ENCODE measurements around the gene ADIPOR2. TPM values are rescaled to one million over a fixed set of nuclear protein-coding genes. Genes with fewer than 3 reads are reported as not detected.
A peak's percentile ranks its signal among the peaks of the same experiment; 100 is the strongest.
"Not testable (repeated sequence)": the region's sequence is repeated elsewhere in the genome, so short reads cannot be mapped to it uniquely, and the experiment has no call there.

ADIPOR2 gene
- total and polyA plus RNA-seq, 9 donors, result 21.5 to 91.8 (median 42.0) TPM

DNA sequence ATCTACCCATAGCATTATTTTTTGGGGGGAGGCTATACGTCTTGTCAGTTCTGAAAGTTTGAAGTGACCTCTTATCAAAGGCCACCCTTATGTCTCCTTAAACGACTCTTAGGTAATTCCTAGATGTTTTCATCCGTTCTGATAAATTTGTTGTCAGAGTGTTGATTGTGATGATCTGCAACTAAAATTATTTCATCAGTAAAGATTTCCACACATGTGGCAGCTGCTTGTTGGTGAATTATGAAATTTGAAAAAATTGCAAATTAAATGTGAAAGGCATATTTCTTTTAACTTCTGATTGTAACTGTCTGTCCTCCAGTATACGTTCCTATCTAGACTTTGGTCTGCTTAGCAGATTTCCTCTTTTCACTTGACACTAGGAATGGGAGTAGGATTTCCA lies 1.4 kb downstream of the ADIPOR2 start:
- peak overlapping the region; percentile 100 for H3K4me3 ChIP-seq
- H3K27ac ChIP-seq, result no peak overlapping the region

DNA sequence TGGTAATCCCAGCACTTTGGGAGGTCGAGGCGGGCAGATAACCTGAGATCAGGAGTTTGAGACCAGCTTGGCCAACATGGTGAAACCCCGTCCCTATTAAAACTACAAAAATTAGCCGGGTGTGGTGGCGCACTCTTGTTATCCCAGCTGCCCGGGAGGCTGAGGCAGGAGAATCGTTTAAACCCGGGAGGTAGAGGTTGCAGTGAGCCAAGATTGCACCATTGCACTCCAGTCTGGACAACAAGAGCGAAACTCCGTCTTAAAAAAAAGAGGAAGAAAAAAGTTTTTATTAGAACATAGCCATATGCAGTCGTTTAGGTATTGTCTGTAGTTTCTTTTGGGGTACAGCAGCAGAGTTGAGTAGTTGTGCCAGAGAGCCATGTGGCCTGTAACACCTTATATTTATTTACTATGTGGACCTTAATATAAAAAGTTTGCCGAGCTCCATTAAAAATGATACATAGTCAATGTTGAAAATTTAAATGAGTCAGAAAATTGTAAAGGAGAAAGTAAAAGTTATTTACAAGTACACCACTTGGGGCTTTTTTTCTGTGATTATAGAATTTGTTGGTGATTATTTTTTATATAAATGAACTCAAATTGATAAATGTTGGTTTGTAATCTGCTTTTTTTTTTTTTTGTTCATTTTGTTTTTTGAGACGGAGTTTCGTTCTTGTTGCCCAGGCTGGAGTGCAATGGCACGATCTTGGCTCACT lies 2.2 kb downstream of the ADIPOR2 start:
- intact Hi-C loops (cut with DNase I), result no loop called here
- no peaks in the 10 kb centered on the region for H3K27me3 ChIP-seq
- H3K4me3 ChIP-seq, result no peak overlapping the region
- no peak for TF ChIP-seq EP300 (IDR thresholded peaks at IDR 0.05)
- TF ChIP-seq CTCF (IDR thresholded peaks at IDR 0.05), result no peak
- TF ChIP-seq POLR2A (IDR thresholded peaks at IDR 0.05), result no peak
- no peak overlapping the region for H3K27ac ChIP-seq
- no peak for DNase-seq
- H3K36me3 ChIP-seq, result no peaks in the 10 kb centered on the region
- WGBS, 3 donors, result 80 to 83% (median 83%) methylated on average over 15 of the region's 15 CpGs
- peaks cover 8% of the 10 kb centered on the region for H3K4me1 ChIP-seq (ENCODE audit: insufficient read depth)
- H3K9me3 ChIP-seq, result no peaks in the 10 kb centered on the region

More for the DNA sequence above, 1.4 kb downstream of the ADIPOR2 start:
- TF ChIP-seq EP300 (IDR thresholded peaks at IDR 0.05) (no peak), POLR2A (IDR thresholded peaks at IDR 0.05) (no peak), CTCF (IDR thresholded peaks at IDR 0.05) (no peak)
- Histone ChIP-seq H3K27me3 (no peaks in the 10 kb centered on the region), H3K4me1 (ENCODE audit: insufficient read depth) (peaks cover 8% of the 10 kb centered on the region), H3K9me3 (no peaks in the 10 kb centered on the region), H3K36me3 (no peaks in the 10 kb centered on the region)
- 47 to 53% (median 49%) methylated on average over 4 of the region's 4 CpGs for WGBS, 3 donors
- no peak for DNase-seq
- intact Hi-C loops (cut with DNase I), result no loop called here

DNA sequence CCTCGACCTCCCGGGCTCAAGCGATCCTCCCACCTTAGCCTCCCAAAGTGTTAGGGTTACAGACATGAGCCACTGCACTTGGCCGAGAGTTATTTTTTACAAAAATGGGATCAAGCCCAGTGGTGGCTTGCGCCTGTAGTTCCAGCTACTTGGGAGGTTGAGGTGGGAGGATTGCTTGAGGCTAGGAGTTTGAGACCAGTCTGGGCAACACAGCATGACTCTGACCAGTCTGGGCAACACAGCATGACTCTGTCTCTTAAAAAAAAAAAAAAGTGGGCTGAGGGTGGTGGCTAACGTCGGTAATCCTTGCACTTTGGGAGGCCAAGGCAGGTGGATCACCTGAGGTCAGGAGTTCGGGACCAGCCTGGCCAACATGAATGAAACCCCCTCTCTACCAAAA lies 4.2 kb downstream of the ADIPOR2 start:
- DNase-seq; H3K9me3 ChIP-seq; H3K27me3 ChIP-seq; H3K4me1 ChIP-seq (ENCODE audit: insufficient read depth); H3K27ac ChIP-seq; H3K36me3 ChIP-seq; H3K4me3 ChIP-seq; intact Hi-C loops (cut with DNase I): not testable (repeated sequence)
- 84 to 95% (median 88%) methylated on average over 8 of the region's 8 CpGs for WGBS, 3 donors

DNA sequence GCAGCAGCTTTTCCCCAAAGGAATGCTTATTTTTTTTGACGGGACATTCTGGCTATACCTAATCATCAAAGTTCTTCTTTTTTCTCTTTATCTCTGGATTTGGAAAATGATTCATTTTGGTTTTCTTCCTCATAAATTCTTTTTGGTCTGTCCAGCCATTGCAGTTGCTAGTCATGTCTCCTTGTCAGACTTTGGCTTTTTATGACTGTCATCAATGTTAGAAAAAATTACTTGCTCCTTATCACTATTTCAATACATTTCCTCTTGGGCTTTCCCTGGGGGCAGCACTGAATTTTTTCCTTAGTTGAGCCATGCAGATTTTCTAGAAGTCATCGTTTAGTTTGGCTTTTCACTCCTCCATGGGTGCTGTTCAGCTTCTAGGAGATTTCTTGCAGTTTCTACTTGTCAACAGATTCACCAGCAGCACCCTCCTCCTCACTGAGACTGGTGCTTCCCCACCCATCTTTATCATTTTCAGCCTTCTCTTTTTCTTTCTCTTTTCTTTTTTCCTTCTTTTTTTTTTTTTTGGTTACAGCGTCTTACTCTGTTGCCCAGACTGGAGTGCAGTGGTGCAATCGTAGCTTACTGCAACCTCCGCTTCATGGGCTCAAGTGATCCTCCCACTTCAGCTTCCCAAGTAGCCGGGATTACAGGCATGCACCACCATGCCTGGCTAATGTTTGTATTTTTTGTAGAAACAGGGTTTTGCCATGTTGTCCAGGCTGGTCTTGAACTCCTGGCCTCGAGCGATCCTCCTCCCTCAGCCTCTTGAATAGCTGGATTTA lies 5.2 kb downstream of the ADIPOR2 start:
- H3K4me1 ChIP-seq (ENCODE audit: insufficient read depth), result peaks cover 8% of the 10 kb centered on the region
- TF ChIP-seq EP300 (IDR thresholded peaks at IDR 0.05), result no peak
- no peak for TF ChIP-seq POLR2A (IDR thresholded peaks at IDR 0.05)
- TF ChIP-seq CTCF (IDR thresholded peaks at IDR 0.05), result no peak
- 65 to 70% (median 66%) methylated on average over 8 of the region's 8 CpGs for WGBS, 3 donors
- no peaks in the 10 kb centered on the region for H3K9me3 ChIP-seq
- H3K36me3 ChIP-seq, result no peaks in the 10 kb centered on the region
- H3K4me3 ChIP-seq, result no peak overlapping the region
- H3K27ac ChIP-seq, result no peak overlapping the region
- no peaks in the 10 kb centered on the region for H3K27me3 ChIP-seq
- intact Hi-C loops (cut with DNase I), result no loop called here
- no peak for DNase-seq

- intact Hi-C loops (cut with DNase I), result no loop called here
- H3K4me3 ChIP-seq, result no peak overlapping the region
- TF ChIP-seq POLR2A (IDR thresholded peaks at IDR 0.05) (no peak), EP300 (IDR thresholded peaks at IDR 0.05) (no peak), CTCF (IDR thresholded peaks at IDR 0.05) (no peak)
- peaks cover 8% of the 10 kb centered on the region for H3K4me1 ChIP-seq (ENCODE audit: insufficient read depth)
- no peak for DNase-seq
- H3K36me3 ChIP-seq, result no peaks in the 10 kb centered on the region
- H3K27me3 ChIP-seq, result no peaks in the 10 kb centered on the region
- H3K27ac ChIP-seq, result no peak overlapping the region
- no peaks in the 10 kb centered on the region for H3K9me3 ChIP-seq
Observed at GRCh38 chr12:1696800-1697199, 5.9 kb downstream of the ADIPOR2 start.

All from ovary (tissue), 9 donors.